HCT116 (cell line): ENCODE measurements around the gene HSPA12A. TPM values are rescaled to one million over a fixed set of nuclear protein-coding genes. Genes with fewer than 3 reads are reported as not detected.
A peak's percentile ranks its signal among the peaks of the same experiment; 100 is the strongest.

Experiments used
- ATAC-seq: fragments of 200-7000 bp; cut with Tn5 transposase; 2 replicates; pipeline ENCODE4 v1.9.1; 2020; ENCODE audit warnings: mild to moderate bottlenecking, moderate library complexity
- BruUV-seq: library from RNA; stranded (reverse); fragments of 400-500 nt; replicated peaks from 2 replicates; lab custom pipeline; 2021; lab: Mats Ljungman, UMichigan
- CTCF ChIA-PET: fragments of 300-600 bp; sonication (Branson Sonifier 250); formaldehyde crosslinking; loops from one replicate; lab custom pipeline; 2021; ENCODE audit warnings: antibody characterized with exemption; lab: Charles Lee
- POLR2A ChIA-PET: fragments of 300-600, 350-600 bp; sonication (Branson Sonifier 250); formaldehyde crosslinking; loops from one replicate; lab custom pipeline; 2021; ENCODE audit warnings: antibody characterized with exemption; lab: Charles Lee
- RAD21 ChIA-PET, 2 experiments: fragments of 300-600 bp; sonication (Branson Sonifier 250); formaldehyde crosslinking; loops; one replicate each; lab custom pipeline; 2023; ENCODE audit warnings: low total read pairs in 2 of 2; ENCODE audit not compliant: uncharacterized antibody in 2 of 2, unreplicated experiment in 2 of 2, low non-redundant PET in 1 of 2; lab: Charles Lee
- DNase-seq: peaks from one replicate; pipeline ENCODE4 v3.0.0-alpha.2; 2010; ENCODE audit warnings: low read depth, low spot score
- H2AFZ ChIP-seq: fragments of 200-600 bp; shearing (Covaris generic), sonication (generic); 2 replicates; pipeline ENCODE4 v1.6.1; 2017; ENCODE audit warnings: low read depth, mixed run types, mixed read lengths, antibody characterized with exemption, low read length; ENCODE audit not compliant: poor library complexity, severe bottlenecking
- H3K27ac ChIP-seq: 2 replicates; pipeline ENCODE4 v1.5.1; 2012; ENCODE audit warnings: low read depth, low read length
- H3K27me3 ChIP-seq: fragments of 200-600 bp; sonication (generic); 2 replicates; pipeline ENCODE4 v1.6.1; 2016; ENCODE audit warnings: mixed run types, low read length, mixed read lengths; ENCODE audit not compliant: insufficient read depth
- H3K36me3 ChIP-seq, 2 experiments: fragments of 200-500 bp in 1 of 2; fragments of 200-600 bp in 1 of 2; sonication (Bioruptor generic) in 1 of 2; sonication (generic) in 1 of 2; 2 replicates each; pipeline versions ENCODE4 v1.5.1 to v1.6.1; 2014 to 2016; ENCODE audit warnings: low read length in 2 of 2, inconsistent platforms in 1 of 2, mixed read lengths in 1 of 2, mixed run types in 1 of 2; ENCODE audit not compliant: insufficient read depth in 2 of 2, control insufficient read depth in 1 of 2
- H3K4me1 ChIP-seq, 2 experiments: fragments of 200-600 bp in 1 of 2; sonication (generic) in 1 of 2; 2 replicates each; pipeline versions ENCODE4 v1.5.1 to v1.6.1; 2012 to 2017; ENCODE audit warnings: low read length in 2 of 2, inconsistent platforms in 1 of 2, mild to moderate bottlenecking in 1 of 2, mixed read lengths in 1 of 2, mixed run types in 1 of 2, moderate library complexity in 1 of 2; ENCODE audit not compliant: insufficient read depth in 2 of 2, control insufficient read depth in 1 of 2
- H3K4me2 ChIP-seq: fragments of 200-600 bp; sonication (generic); 2 replicates; pipeline ENCODE4 v1.6.1; 2017; ENCODE audit warnings: mixed run types, low read length, mixed read lengths
- H3K4me3 ChIP-seq, 2 experiments: fragments of 200-600 bp in 1 of 2; sonication (generic) in 1 of 2; replicated peaks in 1 of 2; 2 replicates each; pipeline ENCODE4 v1.5.1; 2011 to 2016; ENCODE audit warnings: low read length in 2 of 2, control low read depth in 1 of 2, low read depth in 1 of 2, mild to moderate bottlenecking in 1 of 2, mixed read lengths in 1 of 2, mixed run types in 1 of 2
- H3K79me2 ChIP-seq: fragments of 200-600 bp; sonication (generic); 2 replicates; pipeline ENCODE4 v1.6.1; 2017; ENCODE audit warnings: mild to moderate bottlenecking, mixed run types, low read length, moderate library complexity, mixed read lengths; ENCODE audit not compliant: insufficient read depth
- H3K9ac ChIP-seq: fragments of 200-600 bp; sonication (generic); 2 replicates; pipeline ENCODE4 v1.6.1; 2016; ENCODE audit warnings: low read length, mixed read lengths
- H3K9me2 ChIP-seq: fragments of 200-600 bp; sonication (generic), shearing (Covaris generic); 2 replicates; pipeline ENCODE4 v1.6.1; 2017; ENCODE audit warnings: mixed run types, mild to moderate bottlenecking, moderate library complexity; ENCODE audit not compliant: insufficient read depth
- H3K9me3 ChIP-seq, 2 experiments: fragments of 200-500 bp in 1 of 2; fragments of 200-600 bp in 1 of 2; sonication (Bioruptor generic) in 1 of 2; sonication (generic) in 1 of 2; 2 replicates each; pipeline ENCODE4 v1.6.1; 2014 to 2017; ENCODE audit warnings: low read length in 2 of 2, mixed read lengths in 2 of 2, inconsistent platforms in 1 of 2, low read depth in 1 of 2, mild to moderate bottlenecking in 1 of 2, mixed run types in 1 of 2, moderate library complexity in 1 of 2; ENCODE audit not compliant: control insufficient read depth in 1 of 2, insufficient read depth in 1 of 2
- H4K20me1 ChIP-seq: fragments of 200-600 bp; sonication (generic), shearing (Covaris generic); 2 replicates; pipeline ENCODE4 v1.6.1; 2017; ENCODE audit warnings: mixed run types, mild to moderate bottlenecking, moderate library complexity; ENCODE audit not compliant: insufficient read depth
- CTCF ChIP-seq, 3 experiments: fragments of 200-600 bp in 1 of 3; sonication (generic) in 1 of 3; IDR thresholded peaks in 2 of 3; conservative IDR thresholded peaks in 1 of 3; 2 replicates each; pipeline ENCODE4 v1.5.1; 2012 to 2017; ENCODE audit warnings: low read depth in 2 of 3, low read length in 2 of 3, antibody characterized with exemption in 1 of 3, borderline replicate concordance in 1 of 3, control low read depth in 1 of 3, mild to moderate bottlenecking in 1 of 3, mixed read lengths in 1 of 3, mixed run types in 1 of 3, moderate library complexity in 1 of 3; ENCODE audit not compliant: insufficient read depth in 1 of 3
- EGR1 ChIP-seq: IDR thresholded peaks from 2 replicates; pipeline ENCODE4 v1.6.1; 2012; ENCODE audit warnings: low read depth
- EZH2 ChIP-seq: fragments of 200-600 bp; sonication (generic); IDR thresholded peaks from 2 replicates; pipeline ENCODE4 v1.6.1; 2017; ENCODE audit warnings: antibody characterized with exemption, mixed run types
- EZH2phosphoT487 ChIP-seq: fragments of 200-600 bp; IDR thresholded peaks from 2 replicates; pipeline ENCODE4 v1.6.1; 2018; ENCODE audit warnings: antibody characterized with exemption, borderline replicate concordance
- RAD21 ChIP-seq: IDR thresholded peaks from 2 replicates; pipeline ENCODE4 v1.6.1; 2012; ENCODE audit warnings: low read depth, mild to moderate bottlenecking
- REST ChIP-seq: IDR thresholded peaks from 2 replicates; pipeline ENCODE4 v1.6.1; 2012; ENCODE audit warnings: low read depth
- ZBTB33 ChIP-seq: IDR thresholded peaks from 2 replicates; pipeline ENCODE4 v1.6.1; 2011; ENCODE audit warnings: mild to moderate bottlenecking, low read length, moderate library complexity; ENCODE audit not compliant: insufficient replicate concordance; ENCODE audit errors: extremely low read depth
- intact Hi-C: fragments of 100-400 bp; cut with micrococcal nuclease; formaldehyde crosslinking; loops from 2 replicates; pipeline ENCODE4 v1.10.0; 2022
- total RNA-seq: library from RNA; stranded (reverse); gene quantifications from one replicate; pipeline ENCODE4 v1.2.1, GENCODE V29; 2021; ENCODE audit not compliant: unreplicated experiment

Gene HSPA12A
- total RNA-seq, 1 experiment from 2014 or later, result 19.8 TPM

- Histone ChIP-seq H3K9me3 (no peaks in the 10 kb centered on the region), H3K27ac (no peak overlapping the region), H2AFZ (no peak overlapping the region), H3K9me2 (no peaks in the 10 kb centered on the region), H3K79me2 (no peaks in the 10 kb centered on the region), H4K20me1 (no peaks in the 10 kb centered on the region), H3K27me3 (no peaks in the 10 kb centered on the region), H3K36me3 (no peaks in the 10 kb centered on the region), H3K4me2 (no peak overlapping the region), H3K4me1 (peaks cover 0 to 6% of the 10 kb centered on the region in 2 experiments; a peak in 1 of 4 replicates), H3K9ac (no peak overlapping the region), H3K4me3 (no peak overlapping the region)
- DNase-seq (no peak), ATAC-seq (no peak)
- ChIA-PET RAD21 (no interaction called here), POLR2A (interaction anchor here (0.6 kb wide), 1 partner anchor 59 kb away, joined by 3 read pairs; no protein-coding TSS in a partner anchor), CTCF (interaction anchor here (3.6 kb wide), 1 partner anchor 105 kb away, joined by 60 read pairs; no protein-coding TSS in a partner anchor)
- intact Hi-C loops, result no loop called here
- TF ChIP-seq CTCF (IDR thresholded peaks at IDR 0.05 in 2 of 3, conservative IDR thresholded peaks at IDR 0.05 in 1 of 3; ENCODE audit: borderline replicate concordance in 1 of 3, insufficient read depth in 1 of 3, low read depth in 2 of 3, low read length in 2 of 3) (no peak), RAD21 (0 out of 2 replicates have a peak, but pooled peaks have one; percentile 6), ZBTB33 (no peak), EGR1 (no peak), REST (no peak), EZH2phosphoT487 (no peak), EZH2 (no peak)
- no TSS peak for BruUV-seq
Measured at GRCh38 chr10:116683821-116684220, 58.5 kb downstream of the HSPA12A start.
